Measurements from ENCODE around the gene EDC4. TPM values are rescaled to one million over a fixed set of nuclear protein-coding genes. Genes with fewer than 3 reads are reported as not detected.

EDC4 gene
- total and polyA plus RNA-seq, 2 of the 13 experiments (the other 11 are each of a cell fraction or from before 2014, with no cell fraction given): 51.4 to 59.1 TPM

DNA sequence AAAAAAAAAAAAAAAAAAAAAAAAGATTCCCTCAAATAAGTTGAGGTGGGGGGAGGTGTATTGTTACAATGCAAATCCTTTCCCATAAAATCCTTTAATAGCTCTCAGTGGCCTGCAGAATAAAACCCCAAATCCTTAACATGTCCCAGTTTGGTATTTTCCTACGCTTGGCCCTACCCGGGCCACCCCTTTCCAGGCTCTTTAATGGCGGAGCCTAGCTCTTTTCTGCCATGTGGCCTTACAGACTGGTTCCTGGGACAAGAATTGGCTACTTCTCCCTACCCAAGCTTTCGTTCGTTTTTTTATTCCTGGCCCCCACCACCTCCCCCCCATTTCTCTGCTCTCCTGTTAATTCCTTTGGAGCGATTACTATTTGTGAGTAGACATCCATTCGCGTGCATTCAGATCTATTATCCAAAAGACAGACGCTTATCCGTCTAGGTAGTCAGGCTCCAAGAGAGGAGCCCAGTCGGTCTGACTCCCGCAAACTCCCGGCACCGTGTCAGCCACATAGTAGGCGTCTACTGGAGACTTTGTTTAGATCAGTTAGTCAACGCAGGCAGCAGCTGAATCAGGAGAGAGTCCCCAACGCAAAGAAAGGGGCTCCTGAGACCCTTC is 31.5 kb upstream of the EDC4 start (continued):
- TF ChIP-seq RFX3 (CRISPR knock-in tag; IDR thresholded peaks at IDR 0.05): no peak
- TF ChIP-seq FOXA1 (IDR thresholded peaks at IDR 0.05): no peak
- no peak for TF ChIP-seq FOXA1 (CRISPR knock-in tag; IDR thresholded peaks at IDR 0.05)
- TF ChIP-seq, protein P1, sequence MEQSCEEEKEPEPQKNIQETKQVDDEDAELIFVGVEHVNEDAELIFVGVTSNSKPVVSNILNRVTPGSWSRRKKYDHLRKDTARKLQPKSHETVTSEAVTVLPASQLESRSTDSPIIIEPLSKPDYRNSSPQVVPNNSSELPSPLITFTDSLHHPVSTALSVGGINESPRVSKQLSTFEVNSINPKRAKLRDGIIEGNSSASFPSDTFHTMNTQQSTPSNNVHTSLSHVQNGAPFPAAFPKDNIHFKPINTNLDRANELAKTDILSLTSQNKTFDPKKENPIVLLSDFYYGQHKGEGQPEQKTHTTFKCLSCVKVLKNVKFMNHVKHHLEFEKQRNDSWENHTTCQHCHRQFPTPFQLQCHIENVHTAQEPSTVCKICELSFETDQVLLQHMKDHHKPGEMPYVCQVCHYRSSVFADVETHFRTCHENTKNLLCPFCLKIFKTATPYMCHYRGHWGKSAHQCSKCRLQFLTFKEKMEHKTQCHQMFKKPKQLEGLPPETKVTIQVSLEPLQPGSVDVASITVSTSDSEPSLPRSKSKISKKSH (CRISPR knock-in tag; IDR thresholded peaks at IDR 0.05; ENCODE audit: borderline replicate concordance): no peak
- TF ChIP-seq CHD2 (IDR thresholded peaks at IDR 0.05; ENCODE audit: low read depth, low read length): no peak
- TF ChIP-seq ZNF670 (CRISPR knock-in tag; IDR thresholded peaks at IDR 0.05; ENCODE audit: borderline replicate concordance): 0 out of 2 replicates have a peak, but pooled peaks have one; percentile 74
- TF ChIP-seq NFYC (CRISPR knock-in tag; IDR thresholded peaks at IDR 0.05): no peak
- TF ChIP-seq, protein P2, sequence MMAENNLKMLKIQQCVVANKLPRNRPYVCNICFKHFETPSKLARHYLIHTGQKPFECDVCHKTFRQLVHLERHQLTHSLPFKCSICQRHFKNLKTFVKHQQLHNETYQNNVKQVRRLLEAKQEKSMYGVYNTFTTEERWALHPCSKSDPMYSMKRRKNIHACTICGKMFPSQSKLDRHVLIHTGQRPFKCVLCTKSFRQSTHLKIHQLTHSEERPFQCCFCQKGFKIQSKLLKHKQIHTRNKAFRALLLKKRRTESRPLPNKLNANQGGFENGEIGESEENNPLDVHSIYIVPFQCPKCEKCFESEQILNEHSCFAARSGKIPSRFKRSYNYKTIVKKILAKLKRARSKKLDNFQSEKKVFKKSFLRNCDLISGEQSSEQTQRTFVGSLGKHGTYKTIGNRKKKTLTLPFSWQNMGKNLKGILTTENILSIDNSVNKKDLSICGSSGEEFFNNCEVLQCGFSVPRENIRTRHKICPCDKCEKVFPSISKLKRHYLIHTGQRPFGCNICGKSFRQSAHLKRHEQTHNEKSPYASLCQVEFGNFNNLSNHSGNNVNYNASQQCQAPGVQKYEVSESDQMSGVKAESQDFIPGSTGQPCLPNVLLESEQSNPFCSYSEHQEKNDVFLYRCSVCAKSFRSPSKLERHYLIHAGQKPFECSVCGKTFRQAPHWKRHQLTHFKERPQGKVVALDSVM (CRISPR knock-in tag; IDR thresholded peaks at IDR 0.05): no peak
- TF ChIP-seq, protein P3, sequence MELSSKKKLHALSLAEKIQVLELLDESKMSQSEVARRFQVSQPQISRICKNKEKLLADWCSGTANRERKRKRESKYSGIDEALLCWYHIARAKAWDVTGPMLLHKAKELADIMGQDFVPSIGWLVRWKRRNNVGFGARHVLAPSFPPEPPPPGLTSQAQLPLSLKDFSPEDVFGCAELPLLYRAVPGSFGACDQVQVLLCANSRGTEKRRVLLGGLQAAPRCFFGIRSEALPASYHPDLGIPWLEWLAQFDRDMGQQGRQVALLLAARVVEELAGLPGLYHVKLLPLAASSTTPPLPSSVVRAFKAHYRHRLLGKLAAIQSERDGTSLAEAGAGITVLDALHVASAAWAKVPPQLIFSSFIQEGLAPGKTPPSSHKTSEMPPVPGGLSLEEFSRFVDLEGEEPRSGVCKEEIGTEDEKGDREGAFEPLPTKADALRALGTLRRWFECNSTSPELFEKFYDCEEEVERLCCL (CRISPR knock-in tag; IDR thresholded peaks at IDR 0.05; ENCODE audit: borderline replicate concordance): no peak
- TF ChIP-seq ZNF24 (IDR thresholded peaks at IDR 0.05): no peak
- TF ChIP-seq ZNF878 (CRISPR knock-in tag; IDR thresholded peaks at IDR 0.05): no peak
- TF ChIP-seq, protein P4, sequence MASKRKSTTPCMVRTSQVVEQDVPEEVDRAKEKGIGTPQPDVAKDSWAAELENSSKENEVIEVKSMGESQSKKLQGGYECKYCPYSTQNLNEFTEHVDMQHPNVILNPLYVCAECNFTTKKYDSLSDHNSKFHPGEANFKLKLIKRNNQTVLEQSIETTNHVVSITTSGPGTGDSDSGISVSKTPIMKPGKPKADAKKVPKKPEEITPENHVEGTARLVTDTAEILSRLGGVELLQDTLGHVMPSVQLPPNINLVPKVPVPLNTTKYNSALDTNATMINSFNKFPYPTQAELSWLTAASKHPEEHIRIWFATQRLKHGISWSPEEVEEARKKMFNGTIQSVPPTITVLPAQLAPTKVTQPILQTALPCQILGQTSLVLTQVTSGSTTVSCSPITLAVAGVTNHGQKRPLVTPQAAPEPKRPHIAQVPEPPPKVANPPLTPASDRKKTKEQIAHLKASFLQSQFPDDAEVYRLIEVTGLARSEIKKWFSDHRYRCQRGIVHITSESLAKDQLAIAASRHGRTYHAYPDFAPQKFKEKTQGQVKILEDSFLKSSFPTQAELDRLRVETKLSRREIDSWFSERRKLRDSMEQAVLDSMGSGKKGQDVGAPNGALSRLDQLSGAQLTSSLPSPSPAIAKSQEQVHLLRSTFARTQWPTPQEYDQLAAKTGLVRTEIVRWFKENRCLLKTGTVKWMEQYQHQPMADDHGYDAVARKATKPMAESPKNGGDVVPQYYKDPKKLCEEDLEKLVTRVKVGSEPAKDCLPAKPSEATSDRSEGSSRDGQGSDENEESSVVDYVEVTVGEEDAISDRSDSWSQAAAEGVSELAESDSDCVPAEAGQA (IDR thresholded peaks at IDR 0.05; ENCODE audit: low read depth): no peak
- TF ChIP-seq, protein P4 (CRISPR knock-in tag; IDR thresholded peaks at IDR 0.05; ENCODE audit: borderline replicate concordance): no peak
- TF ChIP-seq ZNF337 (CRISPR knock-in tag; IDR thresholded peaks at IDR 0.05; ENCODE audit: borderline replicate concordance, low read depth): no peak
- no peak for TF ChIP-seq ZNF432 (CRISPR knock-in tag; IDR thresholded peaks at IDR 0.05; ENCODE audit: borderline replicate concordance)
- TF ChIP-seq ZNF451 (CRISPR knock-in tag; IDR thresholded peaks at IDR 0.05): no peak
- TF ChIP-seq FOSL1 (CRISPR knock-in tag; IDR thresholded peaks at IDR 0.05; ENCODE audit: borderline replicate concordance): no peak
- no peak for TF ChIP-seq POLR2AphosphoS2 (IDR thresholded peaks at IDR 0.05; ENCODE audit: low read depth, low read length)
- TF ChIP-seq SETDB1 (CRISPR knock-in tag; IDR thresholded peaks at IDR 0.05; ENCODE audit: borderline replicate concordance): no peak
- TF ChIP-seq POLR2AphosphoS5 (IDR thresholded peaks at IDR 0.05; ENCODE audit: low read depth, low read length): no peak
- no peak for TF ChIP-seq ZSCAN29 (CRISPR knock-in tag; conservative IDR thresholded peaks at IDR 0.05)
